Ecto neural progenitor cell (in vitro differentiated cells): ENCODE data around the gene HAUS8.
"Not testable (repeated sequence)": the region's sequence is repeated elsewhere in the genome, so short reads cannot be mapped to it uniquely, and the experiment has no call there.

ENCODE experiments used
- DNase-seq: peaks from one replicate; pipeline ENCODE4 v3.0.0-alpha.2; 2018; ENCODE audit warnings: low spot score

The HAUS8 gene

DNA sequence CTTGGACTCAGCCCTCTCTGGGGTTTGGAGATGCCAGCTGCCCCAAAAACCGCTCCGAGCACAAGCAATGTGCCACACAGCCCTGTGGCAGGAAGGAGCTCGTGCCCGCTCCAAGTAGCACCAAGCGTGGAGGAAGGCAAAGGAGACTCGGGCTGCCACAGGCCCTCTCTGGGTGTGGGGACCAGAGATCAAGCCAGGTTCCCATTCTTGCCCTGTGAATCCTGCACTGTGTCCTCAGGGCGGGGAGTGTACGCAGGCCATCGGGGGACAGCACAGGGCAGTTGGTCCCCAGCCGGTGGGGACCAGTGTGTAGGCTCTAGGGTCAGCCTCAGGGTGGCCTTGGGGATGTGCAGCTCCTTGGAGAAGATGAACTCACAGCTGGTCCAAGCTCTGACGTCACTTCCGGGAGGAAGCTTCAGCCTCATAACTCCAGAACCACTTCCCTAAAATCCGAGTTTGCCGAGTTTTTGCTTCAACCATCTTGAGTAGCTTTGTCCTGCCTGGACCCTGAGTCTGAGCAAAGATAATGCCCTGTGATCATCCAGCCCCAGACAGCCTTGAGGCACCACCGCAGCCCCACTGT is 39.3 kb downstream of the HAUS8 start:
- DNase-seq, result no peak

DNA sequence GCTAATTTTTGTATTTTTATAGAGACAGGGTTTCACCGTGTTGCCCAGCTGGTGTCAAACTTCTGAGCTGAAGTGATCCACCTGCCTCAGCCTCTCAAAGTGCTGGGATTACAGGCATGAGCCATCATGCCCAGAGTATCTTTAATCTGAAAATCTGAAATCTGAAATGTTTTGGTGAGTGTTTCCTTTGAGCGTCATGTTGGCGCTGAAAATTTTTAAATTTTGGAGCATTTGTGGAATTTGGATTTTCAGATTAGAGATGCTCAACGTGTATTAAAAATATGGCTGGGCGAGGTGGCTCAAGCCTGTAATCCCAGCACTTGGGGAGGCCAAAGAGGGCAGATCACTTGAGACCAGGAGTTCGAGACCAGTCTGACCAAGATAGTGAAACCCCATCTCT is 43.5 kb downstream of the HAUS8 start:
- no peak for DNase-seq

DNA sequence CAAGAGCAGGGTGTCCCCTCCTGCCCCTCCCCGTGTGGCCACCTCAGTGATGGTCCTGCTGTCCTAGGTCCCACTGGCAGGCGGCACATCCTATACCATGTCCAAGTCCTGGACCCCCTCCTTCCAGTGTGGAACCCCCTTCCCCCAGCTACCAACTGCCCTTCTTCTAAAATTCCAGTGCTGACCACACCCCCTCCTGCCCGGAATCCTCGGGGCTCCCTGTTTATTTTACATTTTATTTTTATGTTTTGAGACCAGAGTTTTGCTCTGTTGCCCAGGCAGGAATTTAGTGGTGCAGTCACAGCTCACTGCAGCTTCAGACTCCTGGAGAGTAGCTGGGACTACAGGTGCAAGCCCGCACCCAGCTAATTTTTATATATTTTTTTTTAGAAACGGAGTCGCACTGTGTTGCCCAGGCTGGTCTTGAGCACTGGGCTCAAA is 47.7 kb downstream of the HAUS8 start:
- DNase-seq, result no peak

DNA sequence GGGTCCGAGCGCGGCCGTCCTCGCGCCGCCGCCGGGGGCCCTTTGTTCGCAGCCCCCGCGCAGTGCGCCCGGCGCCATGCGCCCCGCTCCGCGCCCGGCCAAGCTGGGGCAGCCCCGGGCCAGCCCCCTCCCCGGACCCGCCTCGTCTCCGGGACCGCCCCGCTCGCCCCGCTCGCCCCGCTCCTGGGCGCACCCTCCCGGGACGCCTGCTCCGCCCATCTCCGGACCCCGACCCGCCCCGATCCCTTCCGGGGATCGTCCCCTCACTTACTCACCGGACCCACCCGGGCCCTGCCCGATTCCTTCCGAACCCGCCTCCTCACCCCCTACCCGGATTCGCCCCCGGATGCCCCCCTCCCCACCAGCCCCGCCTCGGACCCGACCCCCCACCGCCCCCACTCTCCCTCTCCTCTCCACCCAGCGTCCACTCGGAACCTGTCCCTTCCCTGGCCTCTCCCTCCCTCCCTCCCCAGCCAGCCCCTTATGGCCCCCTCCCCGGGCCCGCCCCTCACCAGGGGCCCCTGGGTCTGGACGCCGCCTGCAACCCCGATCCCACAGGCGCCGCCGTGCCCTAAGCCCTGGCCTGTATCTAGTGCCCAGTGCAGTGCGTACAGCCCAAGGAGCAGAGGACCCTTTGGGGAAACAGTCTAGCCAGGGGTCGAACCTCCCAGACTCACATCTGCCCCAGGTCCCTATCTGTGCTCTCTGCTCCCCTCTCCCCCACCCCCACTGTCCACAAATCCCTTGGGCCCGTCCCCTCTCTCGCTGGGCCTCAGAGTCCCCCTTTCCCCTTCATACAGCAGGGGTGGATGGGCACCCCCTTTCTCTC is 48.3 kb downstream of the HAUS8 start, which contains the start of gene CPAMD8:
CPAMD8 (minus strand) TSS at position 105 of the 829 bp plus-strand sequence. CDS start 168 bp downstream, outside the sequence.
- DNase-seq, result peak; percentile 67

DNA sequence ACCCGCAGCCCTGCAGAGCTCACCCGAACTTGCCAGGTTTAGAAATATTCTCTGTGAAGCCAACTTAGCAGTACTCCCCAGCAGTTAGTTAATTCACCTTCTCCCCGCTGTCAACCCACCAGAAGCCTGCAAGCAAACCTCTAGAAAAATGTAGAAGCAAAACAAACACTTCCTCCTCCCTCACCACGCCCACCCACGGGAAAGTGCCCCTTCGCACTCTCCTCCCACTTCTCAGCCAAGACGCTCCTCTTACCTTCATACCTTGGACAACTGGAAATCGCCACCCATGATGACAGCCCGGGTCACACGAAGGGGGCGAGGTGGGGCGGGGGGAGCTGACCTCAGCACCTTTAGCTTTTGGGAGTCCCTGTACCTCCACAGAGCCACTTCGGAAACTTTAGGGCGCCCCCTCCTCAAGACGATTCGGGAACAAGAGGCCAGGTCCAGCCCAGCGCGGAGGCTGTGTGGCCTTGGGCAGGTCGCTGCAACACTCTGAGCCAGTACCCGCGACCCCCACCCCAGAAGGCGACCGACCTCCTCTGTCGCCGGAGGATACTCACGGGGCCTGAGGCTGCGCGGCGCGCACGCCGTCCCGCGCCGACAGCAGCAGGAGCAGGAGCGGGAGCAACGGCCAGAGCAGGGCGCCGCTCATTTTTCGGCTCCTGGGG is 49.1 kb downstream of the HAUS8 start:
- DNase-seq, result peak; percentile 55

DNA sequence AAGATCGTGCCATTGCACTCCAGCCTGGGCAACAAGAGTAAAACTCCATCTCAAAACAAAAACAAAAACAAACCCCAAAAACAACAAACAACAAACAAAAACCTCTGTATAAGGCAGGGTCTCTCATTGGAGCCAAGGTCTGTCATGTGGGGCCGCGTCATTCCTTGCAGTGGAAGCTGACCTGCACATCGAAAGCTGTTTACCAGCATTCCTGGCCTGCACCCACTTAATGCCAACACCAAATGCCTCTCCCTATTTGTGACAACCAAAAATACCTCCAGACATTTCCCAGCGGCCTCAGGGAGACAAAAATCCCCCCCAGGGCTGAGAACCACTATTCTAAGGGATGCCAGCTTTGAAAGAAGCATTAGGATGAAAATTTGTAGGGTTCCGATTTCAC is 49.9 kb downstream of the HAUS8 start:
- DNase-seq, result no peak

DNA sequence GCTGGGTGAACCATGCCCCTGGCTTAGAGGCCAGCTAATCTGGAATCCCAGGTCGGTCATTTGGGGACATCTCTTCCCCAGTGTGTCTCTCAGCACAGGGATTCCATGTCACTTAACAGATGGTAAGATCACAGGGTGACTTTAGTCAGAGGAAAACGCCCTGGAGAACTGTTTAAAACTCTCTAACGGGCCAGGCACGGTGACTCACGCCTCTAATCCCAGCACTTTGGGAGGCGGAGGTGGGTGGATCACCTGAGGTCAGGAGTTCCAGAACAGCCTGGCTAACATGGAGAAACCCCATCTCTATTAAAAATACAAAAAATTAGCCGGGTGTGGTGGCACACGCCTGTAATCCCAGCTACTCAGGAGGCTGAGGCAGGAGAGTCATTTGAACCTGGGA is 50.3 kb downstream of the HAUS8 start:
- not testable (repeated sequence) for DNase-seq

DNA sequence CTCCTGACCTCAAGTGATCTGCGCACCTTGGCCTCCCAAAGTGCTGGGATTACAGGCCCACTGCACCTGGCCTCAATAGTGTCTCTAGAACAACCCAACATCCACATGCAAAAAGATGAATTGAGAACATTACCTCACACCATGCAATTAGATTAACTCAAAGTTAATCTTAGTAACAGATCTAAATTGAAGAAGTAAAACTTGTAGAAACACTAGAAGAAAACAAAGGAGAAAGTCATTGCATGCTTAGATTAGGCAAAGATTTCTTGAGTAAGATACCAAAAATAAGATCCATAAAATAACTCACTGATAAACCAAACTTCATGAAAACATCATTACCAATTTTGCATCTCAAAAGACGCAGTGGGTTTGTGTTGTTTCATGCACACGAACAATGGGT is 51.4 kb downstream of the HAUS8 start:
- DNase-seq, result no peak

DNA sequence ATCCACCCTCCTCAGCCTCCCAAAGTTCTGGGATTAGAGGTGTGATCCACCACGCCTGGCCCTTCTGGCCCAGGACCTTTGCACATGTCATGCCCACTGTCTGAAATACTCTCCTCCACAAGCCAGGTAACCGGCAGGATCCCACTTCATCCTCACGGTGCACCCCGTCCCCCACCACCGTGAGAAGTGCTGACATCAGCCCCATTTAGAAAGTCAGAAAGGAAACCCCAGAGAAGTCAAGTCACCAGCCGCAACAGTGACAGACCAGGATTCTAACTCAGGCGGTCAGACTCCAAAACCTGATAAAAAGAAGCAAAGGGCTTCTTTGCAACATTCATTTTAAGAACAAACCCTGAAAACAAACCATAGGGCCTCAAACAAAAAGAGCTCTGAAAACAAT is 52.5 kb downstream of the HAUS8 start:
- no peak for DNase-seq

DNA sequence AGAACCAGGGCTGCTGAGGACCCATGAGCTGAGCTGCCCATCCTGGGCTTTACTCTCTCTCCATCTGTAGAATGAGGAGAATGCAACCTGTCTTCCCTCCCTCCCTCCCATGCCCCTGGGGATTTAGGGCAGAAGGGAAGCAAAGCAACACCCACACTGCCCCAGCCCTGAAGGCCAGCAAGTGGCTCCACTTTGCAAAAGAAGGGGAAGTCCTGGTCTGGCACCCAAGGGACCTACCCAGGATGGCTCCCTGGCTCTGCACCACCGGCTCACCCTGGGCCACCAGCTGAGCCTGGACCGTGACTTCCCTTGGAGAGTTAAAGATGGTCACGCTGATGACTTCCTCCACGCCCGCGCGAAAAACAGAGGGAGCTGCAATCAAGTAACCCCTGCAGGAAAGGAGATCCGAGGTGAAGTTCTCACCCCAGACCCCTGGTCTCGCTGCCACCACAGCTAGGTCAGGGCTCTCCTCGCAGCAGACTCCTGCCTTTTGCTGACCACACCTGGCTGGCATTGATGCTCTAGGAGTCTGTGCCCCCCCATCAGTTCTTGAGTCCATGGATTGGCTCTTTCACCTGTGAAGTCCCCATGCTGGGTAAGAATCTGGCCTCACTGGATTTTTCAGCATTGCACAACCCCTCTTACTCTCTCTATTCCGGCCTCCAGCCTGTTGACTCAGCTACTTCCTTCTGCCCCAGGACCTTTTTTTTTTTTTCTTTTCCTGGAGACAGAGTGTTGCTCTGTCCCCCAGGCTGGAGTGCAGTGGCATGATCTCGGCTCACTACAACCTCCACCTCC is 53.3 kb downstream of the HAUS8 start:
- DNase-seq, result no peak

DNA sequence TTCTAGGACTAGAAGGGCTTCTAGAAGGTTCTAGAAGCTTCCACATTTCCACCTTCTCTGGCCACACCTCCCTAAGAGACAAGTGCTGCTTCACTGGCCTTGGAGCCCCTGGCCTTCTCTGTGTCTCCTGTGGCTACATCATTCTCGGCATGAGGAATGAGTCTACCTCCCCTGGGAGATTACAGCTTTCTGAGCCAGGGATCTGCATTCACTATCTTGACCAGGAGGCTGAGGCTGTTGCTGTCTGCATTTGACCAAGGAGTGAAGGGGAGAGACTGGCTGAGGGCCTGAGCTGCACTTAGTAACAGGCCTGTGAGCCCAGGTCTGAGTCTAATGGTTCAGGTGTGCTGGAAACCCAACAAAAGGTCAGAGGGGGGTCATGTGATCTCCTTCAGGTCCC is 53.9 kb downstream of the HAUS8 start:
- no peak for DNase-seq

DNA sequence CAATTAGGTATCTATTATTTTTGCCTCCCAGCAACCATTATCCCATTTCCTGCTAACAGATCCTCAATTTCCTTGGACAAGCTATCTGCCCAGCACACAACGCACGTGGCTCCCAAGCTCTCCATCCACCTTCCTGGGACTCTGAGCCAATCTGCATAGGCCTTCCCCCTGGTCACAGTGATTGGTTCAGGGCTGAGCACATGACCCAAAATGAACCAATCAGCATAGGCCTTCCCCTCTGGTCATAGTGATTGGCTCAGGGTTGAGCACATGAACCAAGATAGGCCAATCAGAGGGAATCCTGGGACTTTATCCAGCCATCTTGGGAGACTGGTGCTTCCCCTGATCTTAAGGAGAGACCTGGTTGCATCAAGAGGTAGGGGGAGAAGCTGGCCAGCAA is 54.4 kb downstream of the HAUS8 start:
- no peak for DNase-seq

DNA sequence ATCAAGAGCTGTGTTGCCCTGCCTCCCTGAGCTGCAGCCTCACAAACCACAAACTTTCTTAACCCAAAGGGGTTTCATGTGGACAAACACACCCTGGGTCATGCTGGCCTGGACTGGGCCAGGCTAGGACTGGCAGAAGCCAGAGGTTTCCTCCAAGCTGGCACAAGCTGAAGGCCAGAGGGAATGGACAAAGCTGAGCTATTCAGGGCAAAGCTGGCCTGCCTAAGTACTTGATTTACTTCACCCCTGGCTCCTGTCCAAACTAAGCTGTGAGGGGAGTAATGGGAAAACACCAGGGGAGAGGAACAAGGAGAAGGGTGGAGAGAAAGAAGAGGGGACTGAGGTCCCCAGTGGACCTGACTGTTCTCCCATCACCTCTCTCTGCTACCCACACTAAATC is 54.9 kb downstream of the HAUS8 start:
- no peak for DNase-seq

DNA sequence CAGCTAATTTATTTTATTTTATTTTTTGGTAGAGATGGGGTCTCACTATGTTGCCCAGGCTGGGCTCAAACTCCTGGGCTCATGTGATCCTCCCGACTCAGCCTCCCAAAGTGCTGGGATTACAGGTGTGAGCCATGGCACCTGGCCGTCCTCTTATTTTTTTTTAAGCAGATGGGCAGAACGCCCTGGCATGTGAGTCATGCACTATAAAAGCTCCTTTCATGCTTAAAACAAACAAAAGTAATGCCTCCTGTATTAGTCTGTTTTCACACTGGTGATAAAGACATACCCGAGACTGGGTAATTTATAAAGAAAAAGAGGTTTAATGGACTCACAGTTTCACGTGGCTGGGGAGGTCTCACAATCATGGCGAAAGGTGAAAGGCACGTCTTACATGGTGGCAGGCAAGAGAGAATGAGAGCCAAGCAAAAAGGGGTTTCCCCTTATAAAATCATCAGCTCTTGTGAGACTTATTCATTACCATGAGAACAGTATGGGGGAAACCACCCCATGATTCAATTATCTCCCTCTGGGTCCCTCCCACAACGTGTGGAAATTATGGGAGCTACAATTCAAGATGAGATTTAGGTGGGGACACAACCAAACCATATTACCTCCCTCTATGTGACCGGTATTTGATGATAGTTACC is 60.9 kb downstream of the HAUS8 start:
- DNase-seq, result not testable (repeated sequence)

DNA sequence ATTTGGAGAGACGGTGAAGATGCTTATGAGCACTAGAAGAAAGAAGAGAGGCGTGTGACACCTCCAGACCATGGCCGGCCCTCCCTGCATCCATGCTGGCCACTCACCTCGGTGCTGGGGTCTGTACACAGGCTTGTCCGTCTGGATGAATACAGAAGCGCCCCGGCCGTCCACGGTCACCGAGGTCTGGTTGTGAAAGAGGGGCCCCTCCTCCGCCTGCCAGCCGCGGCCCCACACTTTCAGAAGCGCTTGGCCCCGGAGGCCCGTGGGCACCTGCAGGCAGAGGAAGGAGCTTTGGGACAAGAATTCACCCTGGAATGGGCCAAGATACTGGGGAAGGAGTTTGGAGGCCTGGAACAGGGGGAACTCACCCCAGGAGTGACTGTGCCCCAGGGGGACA is 63.8 kb downstream of the HAUS8 start:
- DNase-seq, result no peak

DNA sequence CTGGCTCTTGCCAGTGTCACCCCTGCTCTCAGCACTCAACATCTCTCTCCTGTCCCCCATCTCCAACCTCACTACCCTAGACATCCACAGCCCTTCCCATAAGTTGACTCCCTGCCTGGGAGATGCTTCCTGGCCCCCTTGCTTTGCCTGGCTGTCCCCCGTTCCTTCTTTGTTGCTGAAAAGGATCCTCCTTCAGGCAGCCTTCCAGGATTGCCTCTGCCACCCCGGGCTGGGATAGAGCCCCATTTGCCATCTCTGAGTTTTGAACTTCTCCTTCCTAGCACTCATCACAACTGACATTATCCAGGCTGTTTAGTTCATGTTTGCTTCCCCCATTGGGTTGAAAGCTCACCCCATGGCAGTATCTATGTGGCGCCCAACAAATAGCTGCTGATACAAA is 68.7 kb downstream of the HAUS8 start:
- no peak for DNase-seq

DNA sequence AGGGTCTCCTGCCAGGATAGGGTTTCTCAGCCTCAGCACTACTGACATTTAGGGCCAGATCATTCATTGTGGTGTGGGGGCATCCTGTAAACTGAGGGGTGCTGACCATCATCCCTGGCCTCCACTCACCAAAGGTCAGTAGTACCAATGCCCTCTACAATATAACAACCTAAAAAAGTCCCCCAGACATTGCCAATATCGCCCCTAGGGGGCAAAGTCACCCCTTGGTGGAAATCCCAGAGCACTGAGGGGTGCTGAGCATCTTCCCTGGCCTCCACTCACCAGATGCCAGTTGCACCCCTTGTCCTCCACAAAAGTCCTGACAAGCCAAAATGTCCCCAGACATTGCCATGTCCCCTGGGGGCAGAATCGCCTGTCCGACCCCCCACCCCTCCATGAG is 70.3 kb downstream of the HAUS8 start:
- no peak for DNase-seq

DNA sequence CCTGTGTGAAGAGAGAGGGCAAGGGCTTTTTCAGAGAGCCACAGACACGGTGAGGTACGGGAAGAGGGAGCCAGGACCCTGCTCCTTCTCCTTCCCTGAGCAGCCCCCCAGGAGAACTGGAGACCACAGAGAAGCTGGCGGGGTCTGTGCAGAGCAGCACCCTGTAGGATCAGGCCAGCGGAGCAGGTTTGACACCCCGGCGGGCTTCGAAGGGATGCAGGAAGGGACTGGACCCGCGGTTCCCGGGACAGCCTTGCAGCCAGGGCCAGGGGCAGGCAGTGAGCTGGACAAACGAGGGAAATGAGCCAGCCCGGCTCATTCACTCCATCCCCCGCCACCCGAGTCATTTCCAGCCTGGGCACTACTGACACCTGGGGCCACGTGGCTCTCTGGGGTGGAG is 70.9 kb downstream of the HAUS8 start:
- DNase-seq, result no peak

DNA sequence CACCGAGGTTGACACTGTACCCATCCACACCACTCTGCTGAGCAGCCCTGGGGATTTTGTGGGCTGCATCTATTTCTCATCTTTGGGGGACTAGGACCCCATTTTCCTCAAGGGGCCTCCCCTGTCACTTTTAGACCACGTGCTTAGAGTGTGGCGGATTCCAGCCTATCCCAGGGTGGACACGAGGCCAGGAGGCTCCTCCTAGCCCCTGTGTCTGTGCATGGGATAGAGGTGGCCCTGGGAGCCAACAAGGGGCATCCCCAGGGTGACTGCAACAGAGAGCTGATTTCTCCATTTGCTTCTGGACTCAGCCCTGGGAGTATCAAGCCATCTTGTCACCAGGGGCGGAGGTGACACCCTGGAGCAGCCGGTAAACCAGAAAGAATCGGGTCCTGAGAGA is 72.8 kb downstream of the HAUS8 start:
- no peak for DNase-seq

DNA sequence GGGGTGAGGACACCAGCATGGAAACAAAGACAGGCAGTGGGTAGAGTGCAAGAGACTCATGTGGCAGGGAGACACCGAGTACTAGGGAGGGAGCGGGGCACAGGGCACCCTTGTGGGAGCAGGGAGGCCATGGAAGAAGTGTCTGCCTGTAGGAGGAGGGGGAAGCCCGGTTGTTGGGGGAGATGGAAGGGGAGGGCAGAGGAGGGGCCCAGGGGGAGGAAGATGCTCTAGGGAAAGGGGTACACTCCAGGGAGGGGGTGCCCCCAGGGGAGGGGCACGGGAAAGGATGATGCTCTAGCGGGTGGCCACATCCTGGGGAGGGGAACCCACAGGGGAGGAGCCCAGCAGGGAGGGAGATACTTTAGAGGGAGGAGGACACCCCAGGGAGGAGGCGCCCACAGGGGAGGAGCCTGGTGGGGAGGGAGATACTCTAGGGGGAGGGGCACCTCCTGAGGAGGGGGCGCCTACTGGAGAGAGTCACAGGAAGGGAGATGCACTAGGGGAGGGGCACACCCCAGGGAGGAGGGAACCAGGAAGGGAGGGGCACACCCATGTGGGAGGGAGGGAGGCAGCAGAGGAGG is 73.6 kb downstream of the HAUS8 start:
- DNase-seq, result no peak
